HG02759 (cell line): ENCODE measurements around the gene TMPRSS2.
"Not testable (repeated sequence)": the region's sequence is repeated elsewhere in the genome, so short reads cannot be mapped to it uniquely, and the experiment has no call there.

ENCODE experiments used
- ATAC-seq: cut with Tn5 transposase; IDR thresholded peaks from one replicate; pipeline ENCODE4 v1.9.1; 2021; ENCODE audit warnings: mild to moderate bottlenecking, moderate library complexity; ENCODE audit not compliant: unreplicated experiment

Gene TMPRSS2

DNA sequence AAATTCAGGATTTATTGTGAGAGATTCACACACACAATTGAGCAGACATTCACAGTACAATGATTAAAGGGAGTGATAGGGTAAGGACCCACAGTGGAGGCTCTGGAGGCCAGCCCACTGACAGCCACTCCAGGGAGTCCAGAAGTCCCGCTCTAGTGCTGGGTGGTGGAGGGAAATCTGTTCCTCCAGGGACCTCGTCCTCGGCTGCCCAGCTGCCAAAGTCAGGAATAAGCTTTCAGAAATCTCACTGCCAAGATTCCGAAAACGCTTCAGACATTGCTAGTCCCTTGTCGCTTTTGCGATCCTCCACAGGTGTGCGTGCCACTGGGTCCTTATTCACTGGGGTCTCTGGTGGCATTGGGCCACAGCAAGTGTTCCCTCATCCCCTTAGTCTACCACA is 79.6 kb downstream of the TMPRSS2 start:
- no peak for ATAC-seq

DNA sequence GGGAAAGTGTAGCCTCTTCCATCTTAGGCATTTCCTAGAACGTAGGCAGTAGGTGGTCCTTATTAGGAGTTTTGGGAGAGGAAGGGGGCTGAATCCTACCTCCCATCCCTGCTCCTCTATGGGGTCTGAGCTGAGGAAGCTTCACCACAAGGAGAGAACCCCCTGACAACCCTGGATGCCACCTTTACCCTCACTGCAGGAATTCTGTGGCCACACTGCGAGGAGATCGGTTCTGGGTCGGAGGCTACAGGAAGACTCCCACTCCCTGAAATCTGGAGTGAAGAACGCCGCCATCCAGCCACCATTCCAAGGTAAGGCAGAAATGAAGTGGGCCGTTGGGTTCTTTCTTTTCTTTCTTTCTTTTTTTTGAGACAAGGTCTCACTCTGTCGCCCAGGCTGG is 80.4 kb downstream of the TMPRSS2 start:
- ATAC-seq = no peak

DNA sequence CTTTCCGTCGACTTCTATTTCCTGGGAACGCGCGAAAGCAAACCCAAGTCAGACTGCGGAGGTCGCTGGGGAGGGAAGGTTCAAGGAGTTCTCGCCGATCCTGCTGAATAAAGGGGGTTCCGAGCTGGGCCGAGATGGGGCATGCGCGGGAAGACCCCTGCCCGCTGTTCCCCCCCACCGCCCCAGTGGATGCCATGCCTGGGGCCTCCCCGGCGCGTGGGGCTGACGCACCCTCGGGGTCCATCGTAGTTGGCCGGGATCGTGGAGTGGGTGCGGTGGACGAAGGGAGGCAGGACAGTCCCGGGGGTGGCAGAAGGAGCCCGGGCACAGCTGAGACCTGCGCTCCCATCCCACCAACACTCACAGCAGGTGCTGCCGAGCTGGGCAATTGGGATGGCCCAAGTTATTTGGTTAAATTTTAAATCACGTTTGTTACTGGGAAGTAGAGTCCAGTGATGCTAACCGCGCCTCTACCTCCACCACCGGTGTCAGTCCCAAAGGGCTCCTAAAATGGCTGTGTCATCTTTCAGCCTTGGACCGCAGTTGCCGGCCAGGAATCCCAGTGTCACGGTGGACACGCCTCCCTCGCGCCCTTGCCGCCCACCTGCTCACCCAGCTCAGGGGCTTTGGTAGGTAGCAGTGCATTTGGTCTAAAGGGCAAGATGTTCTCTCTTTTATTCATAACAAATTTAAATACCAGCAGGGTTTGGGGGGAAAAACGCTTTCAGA is 81.1 kb downstream of the TMPRSS2 start:
- ATAC-seq = no peak

DNA sequence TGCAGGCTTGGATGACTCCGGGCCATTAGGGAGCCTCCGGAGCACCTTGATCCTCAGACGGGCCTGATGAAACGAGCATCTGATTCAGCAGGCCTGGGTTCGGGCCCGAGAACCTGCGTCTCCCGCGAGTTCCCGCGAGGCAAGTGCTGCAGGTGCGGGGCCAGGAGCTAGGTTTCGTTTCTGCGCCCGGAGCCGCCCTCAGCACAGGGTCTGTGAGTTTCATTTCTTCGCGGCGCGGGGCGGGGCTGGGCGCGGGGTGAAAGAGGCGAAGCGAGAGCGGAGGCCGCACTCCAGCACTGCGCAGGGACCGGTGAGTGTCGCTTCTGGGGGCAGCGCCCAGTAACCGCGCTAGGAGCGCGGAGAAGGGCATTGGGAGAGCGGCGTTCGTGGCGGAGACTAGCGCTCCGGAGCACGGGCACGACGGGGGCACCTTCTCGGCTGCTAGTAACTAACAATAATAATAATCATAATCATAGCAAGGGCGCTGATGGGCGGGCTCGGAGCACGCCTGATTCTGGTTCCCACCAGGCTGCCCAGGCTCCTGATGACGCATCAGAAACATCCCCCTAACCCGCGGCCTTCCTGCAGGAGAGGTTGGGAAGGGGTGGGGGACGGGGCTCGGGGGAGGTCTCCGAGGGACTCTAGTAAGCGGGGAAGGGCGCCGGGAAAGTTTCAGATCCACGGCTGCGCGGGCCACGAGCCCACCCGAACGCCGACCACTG is 81.8 kb downstream of the TMPRSS2 start, which contains the start of gene MX1:
Gene MX1 (plus strand): TSS at position 286 of the 722 bp plus-strand sequence. CDS start 5,832 bp downstream, outside the sequence.
- peak; percentile 91 for ATAC-seq

DNA sequence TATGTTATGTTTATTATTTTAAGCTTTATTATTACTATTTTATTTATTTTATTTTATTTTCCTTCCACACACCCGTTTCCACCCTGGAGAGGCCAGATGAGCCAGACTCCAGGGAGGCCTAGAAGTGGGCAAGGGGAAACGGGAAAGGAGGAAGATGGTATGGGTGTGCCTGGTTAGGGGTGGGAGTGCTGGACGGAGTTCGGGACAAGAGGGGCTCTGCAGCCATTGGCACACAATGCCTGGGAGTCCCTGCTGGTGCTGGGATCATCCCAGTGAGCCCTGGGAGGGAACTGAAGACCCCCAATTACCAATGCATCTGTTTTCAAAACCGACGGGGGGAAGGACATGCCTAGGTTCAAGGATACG is 82.4 kb downstream of the TMPRSS2 start:
- ATAC-seq = no peak

DNA sequence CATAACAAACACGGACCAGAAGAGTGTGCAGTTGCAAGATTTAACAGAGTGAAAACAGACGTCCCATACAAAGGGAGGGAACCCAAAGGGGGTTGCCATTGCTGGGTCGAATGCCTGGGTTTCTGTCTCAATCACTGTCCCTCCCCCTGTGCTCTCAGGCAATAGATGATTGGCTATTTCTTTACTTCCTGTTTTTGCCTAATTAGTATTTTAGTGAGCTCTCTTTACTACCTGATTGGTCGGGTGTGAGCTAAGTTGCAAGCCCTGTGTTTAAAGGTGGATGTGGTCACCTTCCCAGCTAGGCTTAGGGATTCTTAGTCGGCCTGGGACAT is 84.7 kb downstream of the TMPRSS2 start:
- ATAC-seq = not testable (repeated sequence)

DNA sequence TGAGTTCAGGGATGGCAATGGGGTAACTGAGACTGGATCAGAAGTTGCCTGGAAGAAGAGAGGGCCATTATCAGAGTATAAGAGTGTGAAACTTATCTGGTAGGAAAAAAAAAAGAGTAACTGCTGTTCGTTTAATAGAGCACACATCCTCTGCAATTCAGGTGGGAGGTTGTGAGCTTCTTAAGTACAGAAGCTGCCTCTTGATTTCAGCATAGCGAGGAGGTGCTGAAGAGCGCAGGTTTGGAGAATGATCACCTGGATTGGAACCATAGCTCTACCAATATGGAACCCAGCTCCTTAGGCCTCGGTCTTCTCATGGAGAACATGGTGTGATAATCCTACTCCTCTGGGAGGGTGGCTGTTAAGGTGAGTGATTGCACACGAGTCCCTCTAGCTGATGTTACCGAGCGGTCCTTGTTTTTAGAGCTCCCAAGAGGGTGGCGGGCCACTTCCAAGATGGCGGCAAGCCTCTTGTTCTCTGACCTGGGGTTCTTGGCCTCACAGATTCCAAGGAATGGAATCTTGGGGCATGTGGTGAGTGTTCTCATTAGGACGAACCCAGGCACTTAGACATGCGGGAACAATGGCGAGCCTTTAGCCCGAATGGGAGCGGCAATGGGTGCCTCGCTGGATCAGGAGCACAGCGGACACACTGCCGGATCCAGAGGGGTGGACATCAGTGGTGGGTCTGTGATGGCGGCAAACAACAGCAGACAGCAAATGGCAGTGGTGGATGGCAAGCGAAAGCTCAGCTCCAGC is 85.2 kb downstream of the TMPRSS2 start:
- ATAC-seq = no peak

DNA sequence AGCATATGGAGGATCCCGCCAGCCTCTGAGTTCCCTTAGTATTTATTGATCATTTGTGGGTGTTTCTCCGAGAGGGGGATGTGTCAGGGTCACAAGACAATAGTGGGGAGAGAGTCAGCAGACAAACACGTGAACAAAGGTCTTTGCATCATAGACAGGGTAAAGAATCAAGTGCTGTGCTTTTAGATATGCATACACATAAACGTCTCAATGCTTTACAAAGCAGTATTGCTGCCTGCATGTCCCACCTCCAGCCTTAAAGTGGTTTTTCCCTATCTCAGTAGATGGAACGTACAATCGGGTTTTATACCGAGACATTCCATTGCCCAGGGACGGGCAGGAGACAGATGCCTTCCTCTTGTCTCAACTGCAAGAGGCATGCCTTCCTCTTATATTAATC is 87.0 kb downstream of the TMPRSS2 start:
- not testable (repeated sequence) for ATAC-seq

DNA sequence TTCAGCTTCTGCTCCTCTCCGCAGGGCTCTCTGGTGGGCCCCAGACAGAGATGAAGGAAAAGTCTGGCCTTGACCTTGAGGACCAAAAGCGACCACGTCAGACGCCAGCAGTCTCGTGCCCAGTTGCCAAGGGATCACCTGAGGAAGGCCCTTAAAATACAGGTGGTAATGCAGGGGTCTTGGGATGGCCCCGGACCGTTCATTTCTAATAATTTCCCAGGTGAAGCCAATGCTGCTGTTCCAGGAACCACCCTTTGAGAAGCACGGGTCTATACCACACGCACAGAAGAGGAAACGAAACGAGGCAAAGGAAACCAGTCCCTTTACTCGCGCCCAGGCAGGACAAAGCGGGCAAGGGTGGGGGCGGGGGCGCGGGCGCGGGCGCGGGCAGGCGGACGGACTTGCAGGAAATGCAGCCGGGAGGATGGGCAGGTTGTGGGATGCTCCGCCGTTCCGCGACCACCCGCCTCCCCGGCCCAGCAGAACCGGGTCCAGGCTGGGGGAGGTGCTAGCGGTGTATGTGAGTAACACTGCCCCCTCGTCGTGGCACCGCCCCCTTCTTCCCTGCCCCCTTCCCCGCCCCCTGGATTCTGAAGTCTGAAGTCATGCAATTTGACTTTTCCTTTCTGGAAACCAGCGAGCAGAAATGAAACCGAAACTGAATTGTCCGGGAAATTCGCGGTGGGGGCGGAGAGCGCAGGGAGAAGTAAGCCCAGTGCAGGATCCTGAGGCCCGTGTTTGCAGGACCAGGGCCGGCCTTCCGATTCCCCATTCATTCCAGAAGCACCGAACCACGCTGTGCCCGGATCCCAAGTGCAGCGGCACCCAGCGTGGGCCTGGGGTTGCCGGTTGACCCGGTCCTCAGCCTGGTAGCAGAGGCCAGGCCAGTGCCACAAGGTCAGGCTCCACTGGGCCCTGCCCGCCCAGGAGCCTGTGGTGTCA is 87.8 kb downstream of the TMPRSS2 start:
- ATAC-seq = peak; percentile 77

DNA sequence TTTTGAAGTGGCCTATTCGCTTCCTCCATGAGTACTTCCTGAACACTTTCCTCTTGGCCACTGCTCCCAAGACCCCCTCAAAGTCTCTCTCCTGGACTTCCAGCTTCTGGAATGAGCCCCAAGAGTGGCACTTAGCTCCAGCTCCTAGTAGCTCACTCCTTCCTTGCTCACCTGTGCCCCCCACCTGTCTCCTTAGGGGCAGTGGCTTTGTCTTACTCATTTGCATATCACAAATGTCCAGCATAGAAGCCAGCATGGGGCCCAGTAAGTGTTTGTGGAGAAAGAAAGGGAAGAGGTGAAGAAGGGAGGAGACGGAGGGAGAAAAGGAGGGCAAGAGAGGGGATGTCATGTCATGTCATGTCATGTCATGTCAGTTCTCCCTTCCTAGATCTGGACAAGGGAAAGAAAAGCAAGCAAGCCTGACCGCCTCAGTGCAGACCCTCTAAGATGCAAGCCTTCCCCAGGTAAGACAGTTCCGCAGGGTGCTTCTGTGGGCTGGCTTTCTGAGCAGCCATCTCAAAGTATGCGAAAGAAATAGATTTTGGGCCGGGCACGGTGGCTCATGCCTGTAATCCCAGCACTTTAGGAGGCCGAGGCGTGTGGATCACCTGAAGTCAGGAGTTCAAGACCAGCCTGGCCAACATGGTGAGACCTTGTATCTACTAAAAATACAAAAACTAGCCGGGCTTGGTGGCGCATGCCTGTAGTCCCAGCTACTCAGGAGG is 88.8 kb downstream of the TMPRSS2 start:
- no peak for ATAC-seq

DNA sequence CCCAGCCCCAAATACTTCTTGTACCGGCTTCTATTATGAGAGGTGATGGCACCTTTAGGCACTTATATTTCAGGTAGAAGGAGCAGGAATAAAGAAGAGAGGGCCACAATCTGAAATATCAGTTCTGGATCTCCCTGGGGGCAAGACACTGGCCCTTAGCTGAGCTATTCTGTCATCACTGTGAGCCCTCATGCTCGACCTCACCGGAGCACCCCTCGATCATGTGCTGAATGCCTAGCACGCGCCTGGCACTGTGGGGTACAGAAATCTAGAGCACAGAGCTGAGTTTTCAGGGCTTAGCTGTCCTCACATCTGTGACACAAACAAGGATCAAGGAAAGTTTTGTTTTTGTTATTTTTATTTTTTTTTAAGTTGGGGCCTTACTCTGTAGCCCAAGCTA is 89.6 kb downstream of the TMPRSS2 start:
- ATAC-seq = no peak

DNA sequence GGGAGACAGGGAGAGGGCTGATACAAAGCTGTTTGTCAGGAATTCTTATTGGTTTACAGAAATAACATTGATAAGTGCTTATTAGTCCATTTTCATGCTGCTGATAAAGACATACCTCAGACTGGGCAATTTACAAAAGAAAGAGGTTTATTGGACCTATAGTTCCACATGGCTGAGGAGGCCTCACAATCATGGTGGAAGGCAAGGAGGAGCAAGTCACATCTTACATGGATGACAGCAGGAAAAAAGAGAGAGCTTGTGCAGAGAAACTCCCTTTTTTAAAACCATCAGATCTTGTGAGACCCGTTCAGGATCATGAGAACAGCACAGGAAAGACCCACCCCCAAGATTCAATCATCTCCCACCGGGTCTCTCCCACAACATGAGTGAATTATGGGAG is 90.5 kb downstream of the TMPRSS2 start:
- not testable (repeated sequence) for ATAC-seq
